ENCODE results near the gene CCDC137.

DNA sequence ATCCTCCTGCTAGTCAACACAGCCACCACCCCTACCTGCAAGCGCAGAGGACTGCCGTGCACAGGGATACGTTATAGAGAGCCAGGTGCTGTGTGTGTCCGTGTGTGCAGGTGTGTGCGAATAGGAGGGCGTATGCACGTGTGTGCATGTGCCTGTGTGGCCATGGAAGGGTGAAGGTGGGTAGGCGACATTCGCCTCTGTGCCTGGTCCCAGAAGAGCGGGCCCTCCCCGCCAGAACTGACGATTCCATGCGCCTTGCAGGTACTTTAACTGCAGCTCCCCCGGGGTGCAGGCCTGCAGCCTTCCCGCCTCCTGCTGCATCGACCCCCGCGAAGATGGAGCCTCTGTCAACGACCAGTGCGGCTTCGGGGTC lies 18.9 kb upstream of the CCDC137 start:
- TF ChIP-seq POLR2A (IDR thresholded peaks at IDR 0.05), result no peak
- TF ChIP-seq, protein P1, sequence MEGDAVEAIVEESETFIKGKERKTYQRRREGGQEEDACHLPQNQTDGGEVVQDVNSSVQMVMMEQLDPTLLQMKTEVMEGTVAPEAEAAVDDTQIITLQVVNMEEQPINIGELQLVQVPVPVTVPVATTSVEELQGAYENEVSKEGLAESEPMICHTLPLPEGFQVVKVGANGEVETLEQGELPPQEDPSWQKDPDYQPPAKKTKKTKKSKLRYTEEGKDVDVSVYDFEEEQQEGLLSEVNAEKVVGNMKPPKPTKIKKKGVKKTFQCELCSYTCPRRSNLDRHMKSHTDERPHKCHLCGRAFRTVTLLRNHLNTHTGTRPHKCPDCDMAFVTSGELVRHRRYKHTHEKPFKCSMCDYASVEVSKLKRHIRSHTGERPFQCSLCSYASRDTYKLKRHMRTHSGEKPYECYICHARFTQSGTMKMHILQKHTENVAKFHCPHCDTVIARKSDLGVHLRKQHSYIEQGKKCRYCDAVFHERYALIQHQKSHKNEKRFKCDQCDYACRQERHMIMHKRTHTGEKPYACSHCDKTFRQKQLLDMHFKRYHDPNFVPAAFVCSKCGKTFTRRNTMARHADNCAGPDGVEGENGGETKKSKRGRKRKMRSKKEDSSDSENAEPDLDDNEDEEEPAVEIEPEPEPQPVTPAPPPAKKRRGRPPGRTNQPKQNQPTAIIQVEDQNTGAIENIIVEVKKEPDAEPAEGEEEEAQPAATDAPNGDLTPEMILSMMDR (IDR thresholded peaks at IDR 0.05 in 4 of 5, conservative IDR thresholded peaks at IDR 0.05 in 1 of 5), result no peak
